Suppressor macrophage treated with lipopolysaccharide for 4 hours (primary cell): ENCODE results near the gene C11orf98.
"Not testable (repeated sequence)": the region's sequence is repeated elsewhere in the genome, so short reads cannot be mapped to it uniquely, and the experiment has no call there.

Experiments
- DNase-seq: peaks from one replicate; pipeline ENCODE4 v3.0.0-alpha.2; 2020

C11orf98 gene

DNA sequence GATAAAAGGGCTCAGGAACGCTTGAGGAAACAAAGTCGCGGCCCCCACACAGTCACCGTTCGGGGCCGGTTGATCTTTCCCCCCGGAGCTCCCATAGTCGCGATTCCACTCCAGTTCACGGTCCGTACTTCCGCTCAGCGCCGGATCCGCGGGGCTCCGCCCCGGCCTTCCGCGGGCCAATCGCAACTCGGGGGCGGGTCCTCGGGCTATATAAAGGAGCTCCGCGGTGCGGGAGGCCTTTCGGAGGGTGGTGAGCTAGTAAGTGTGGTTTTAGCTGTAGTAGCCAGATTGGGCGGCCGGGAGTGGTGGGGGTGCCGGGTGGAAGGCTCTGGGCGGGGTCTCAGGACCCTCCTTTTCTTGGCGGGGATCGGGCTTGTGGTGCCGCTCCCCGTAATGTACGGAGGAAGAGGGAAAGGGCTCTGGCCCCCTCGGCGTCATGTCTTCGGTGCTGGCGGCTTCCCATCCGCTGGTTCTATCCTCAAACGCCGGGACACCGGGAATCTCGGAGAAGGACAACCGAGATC is at the start of gene C11orf98, which contains the start of gene CSKMT:
TSS of gene C11orf98 (minus strand) at position 136 of the 524 bp plus-strand sequence. CDS start at position 95, 41 bp downstream.
TSS of gene CSKMT (plus strand) at position 238 of the 524 bp plus-strand sequence. CDS start 568 bp downstream, outside the sequence.
- DNase-seq = peak; percentile 97

DNA sequence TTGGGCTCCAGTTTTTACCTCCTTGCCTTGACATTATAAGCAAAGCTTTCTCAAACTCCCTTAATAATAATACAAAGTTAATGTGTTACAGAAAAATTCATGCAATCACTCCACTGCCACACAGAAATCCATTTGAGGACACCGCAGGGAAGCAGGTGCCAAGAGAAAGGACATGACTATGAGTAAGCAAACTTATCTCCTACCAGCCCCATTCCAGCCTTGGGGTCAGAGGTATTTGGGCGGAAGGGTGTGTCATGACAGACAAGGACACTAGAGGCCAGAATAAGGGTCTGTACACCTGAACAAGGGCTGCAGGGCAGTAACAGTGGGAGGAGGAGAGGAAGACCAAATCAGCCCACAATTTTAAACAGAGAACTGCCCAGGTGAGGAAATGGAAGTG is 48.3 kb upstream of the C11orf98 start:
- no peak for DNase-seq

DNA sequence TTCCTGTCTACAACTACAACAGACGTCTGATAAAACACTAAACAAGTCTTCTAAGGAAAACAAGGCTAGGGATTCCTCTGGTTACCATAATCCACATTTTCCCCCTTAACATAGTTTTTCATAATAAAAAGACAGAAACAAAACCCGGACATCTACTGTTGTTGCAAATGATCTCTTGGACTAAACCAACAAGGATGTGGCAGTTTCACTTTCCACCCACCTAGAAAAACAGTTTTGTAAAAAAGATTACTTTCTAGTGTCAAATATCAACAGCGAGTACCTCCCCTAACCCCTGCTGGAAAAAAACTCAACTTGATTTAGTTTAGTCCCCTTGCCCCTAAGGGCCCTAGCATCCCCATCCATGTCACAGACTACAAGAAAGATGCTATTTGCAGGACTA is 47.9 kb upstream of the C11orf98 start:
- DNase-seq = no peak

DNA sequence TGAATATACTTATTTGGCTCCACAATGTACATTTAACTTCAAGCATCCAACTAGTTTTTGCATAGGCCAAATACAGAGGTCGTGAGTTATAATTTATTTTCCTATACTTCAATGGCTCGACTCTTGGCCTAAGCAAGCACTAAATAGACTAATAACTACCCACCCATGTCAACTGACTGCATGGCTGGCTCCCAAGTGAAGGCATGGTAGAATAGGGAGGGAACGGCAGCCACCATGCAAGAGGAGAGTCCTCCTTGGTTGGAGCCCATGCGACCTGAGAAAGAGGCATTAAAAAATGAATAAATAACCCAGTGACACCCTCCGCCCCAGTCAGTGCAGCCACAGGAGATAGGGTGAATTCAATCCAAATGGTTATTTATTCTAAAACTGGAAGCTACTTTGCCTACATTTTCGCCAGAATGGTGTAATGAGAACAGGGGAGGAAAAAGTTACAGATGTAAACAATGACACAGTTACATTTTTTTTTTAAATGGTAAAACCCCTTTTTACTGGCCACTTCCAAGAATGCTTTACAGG is 47.3 kb upstream of the C11orf98 start:
- DNase-seq = no peak

DNA sequence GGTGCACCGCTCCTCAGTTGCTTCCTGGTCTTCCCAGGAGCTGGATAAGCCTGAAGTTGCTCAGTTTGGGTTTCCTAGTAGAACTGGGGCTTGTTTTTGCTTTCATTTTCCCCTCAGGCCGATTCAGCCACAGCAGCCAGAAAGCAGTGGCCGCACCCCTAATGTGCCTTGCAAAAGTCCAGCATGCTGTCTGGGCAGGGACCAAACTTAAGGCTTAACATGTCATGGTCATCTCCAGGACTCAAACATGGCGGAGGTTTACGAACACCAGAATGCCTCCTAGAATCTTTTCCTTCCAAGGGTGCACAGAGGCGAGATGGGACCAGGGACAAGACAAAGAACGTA is 45.0 kb upstream of the C11orf98 start:
- peak; percentile 82 for DNase-seq

DNA sequence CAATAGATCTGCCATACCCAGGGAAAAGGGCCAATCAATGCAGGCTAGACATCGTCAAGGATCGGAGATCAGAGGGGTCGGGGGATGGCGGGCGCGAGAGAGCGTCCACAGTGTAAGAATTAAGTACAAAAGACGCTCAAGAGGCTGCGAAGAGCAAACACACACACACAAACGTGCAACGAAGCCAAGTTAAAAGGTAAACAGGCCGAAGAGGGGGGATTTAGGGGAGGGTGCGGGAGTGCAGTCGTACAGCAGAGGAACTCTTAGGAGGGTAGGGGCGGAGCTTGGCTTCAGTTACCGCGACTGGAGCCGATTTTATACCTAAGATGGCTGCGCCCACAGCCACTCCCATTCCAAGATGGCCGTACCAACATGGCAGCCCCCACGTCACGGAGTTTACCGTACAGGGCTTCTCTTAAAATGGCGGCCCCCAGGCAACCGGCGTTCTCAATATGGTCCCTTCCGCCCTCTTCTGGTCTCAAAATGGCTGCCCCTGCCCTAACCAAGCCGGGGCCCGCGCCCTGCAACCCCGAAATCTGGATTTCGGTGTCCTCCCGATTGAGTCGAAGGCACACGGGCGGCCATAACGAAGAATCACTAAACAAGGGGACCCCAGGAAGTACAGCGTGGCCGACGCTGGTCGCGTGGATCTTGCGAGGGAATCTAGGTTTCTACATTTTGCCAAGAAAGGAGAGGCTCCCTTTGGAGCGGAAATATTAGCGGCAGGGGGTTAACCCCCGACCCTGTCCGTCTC is 44.4 kb upstream of the C11orf98 start:
- peak; percentile 99 for DNase-seq

DNA sequence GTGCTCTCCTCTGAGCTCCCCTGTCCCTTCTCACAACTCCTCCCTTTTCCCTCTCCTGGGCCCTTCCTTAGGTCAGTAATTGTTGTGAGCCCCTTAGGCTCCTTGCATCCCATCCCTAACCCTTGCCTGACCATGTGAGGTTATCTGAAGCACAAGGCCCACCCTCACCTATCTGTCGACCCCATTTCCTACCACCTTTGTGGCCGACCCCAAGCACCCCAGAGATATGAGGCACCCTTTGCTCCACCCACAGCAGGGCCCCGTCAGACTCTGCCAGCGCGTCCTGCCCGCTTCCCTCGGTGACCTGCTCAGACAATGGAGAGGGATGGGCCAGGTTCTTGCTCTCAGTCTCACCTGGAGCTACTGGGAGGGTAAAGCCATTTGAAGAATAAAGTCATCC is 43.8 kb upstream of the C11orf98 start:
- DNase-seq = no peak

DNA sequence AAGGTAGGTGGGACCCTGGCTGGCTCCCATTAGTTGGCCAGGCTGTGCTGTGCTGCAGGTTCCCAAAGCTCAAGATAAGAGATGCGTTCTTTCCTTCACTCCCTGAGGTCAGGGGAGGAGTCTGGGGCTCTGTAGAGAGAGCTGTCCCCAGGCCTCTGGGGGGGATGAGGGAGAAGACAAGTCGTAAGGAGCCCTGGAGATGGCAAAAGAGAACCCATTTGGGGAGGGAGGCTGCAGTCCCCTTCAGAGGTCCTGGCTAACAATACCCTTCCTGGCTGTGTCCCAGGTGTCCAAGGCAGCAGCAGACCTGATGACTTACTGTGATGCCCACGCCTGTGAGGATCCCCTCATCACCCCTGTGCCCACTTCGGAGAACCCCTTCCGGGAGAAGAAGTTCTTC is 43.4 kb upstream of the C11orf98 start:
- DNase-seq = no peak

DNA sequence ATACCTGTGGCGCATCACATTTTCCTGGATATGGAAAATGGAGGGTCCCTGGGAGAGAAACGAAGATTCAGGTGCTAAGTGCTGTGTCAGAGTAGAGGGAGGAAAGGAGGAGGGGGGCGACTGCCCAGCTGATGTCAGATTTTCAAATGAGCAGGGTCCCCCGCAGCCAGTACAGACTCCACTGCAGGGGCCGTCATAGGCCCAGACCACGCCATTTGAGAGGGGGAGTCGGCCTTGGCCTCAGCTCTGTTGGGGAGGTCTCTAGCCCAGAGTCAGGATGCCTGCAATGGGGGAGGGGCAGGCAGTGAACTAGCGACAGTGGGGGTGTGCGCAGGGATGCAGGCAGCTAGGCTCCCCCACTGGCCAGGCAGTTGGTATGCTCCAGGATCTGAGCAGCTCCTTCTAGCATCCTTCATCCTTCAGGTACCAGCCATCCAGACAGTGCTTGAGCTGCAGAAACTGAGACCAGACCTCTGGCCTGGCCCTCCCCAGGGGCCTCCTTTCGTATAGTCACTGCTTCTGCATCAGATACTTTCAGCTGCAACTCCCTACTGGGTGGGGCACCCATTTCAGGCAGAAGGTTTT is 42.4 kb upstream of the C11orf98 start, which contains the start of the genes BSCL2 and GNG3:
TSS of gene BSCL2 (minus strand) at position 148 of the 585 bp plus-strand sequence. CDS start 229 bp downstream, outside the sequence.
TSS of gene GNG3 (plus strand) at position 400 of the 585 bp plus-strand sequence. CDS start 620 bp downstream, outside the sequence.
- no peak for DNase-seq

DNA sequence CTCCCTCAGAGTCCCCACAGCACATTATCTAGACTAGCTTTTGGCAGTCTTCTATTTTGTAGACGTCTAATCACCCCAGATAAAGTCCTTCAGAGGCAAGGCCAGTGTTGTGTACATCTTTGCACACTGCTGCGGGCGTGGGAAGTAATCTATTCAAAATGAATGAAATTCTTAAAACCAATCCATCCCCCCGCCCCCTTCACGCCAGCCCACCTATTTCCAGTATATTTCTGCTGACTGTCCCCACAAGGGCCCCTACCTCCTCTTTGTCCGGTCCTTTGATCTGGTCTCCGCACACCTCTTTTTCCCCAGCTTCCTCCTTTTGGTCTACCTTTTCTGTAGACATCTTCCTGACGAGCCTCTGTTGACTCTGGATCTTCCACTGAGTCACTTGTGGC is 41.8 kb upstream of the C11orf98 start:
- DNase-seq = no peak

DNA sequence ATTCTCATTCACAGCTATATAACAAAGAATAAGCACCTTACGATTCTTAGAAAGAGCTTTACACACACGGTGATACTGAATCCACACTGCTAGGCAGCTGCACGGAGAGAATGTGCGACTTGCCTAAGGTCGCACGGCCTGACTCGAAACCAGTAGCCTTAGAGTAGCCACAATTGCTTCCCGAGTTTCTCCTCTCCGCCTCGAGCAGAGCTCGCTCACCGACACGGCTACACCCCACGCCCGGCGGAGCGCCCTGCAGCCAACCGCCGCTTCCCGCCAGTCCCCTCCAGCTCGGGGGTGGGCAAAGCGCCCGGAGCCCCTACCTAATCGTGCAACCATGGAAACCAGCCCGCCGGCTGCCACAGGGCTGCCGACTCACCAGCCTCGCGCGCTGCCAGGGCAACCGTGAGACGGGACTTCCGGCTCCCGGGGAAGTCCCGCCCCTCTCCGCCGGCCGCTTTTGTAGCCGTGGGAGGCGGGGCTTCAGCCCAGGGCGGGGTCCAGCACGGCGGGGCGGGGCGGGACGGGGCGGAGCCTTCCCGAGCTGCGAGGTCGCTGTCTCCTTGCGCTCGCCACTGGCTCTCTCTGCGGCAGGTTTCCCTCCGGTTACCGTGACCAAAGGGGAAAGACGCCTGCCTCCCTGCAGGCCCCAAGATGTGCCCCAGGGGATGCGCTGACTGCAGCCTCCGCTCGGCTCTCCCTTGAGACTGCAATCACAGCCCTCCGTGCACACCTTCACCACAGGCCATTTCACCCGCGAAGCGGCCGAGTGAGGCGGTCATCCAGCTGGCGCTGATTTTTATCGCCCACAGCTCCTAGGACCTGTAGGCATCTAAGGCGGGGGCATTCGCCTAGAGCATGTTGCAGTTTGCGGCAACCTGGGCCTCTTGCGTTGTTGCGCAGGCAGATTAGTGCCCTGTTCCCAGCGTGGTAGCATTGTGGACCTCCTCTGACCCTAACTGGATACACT is 41.2 kb upstream of the C11orf98 start:
- DNase-seq = peak; percentile 98

DNA sequence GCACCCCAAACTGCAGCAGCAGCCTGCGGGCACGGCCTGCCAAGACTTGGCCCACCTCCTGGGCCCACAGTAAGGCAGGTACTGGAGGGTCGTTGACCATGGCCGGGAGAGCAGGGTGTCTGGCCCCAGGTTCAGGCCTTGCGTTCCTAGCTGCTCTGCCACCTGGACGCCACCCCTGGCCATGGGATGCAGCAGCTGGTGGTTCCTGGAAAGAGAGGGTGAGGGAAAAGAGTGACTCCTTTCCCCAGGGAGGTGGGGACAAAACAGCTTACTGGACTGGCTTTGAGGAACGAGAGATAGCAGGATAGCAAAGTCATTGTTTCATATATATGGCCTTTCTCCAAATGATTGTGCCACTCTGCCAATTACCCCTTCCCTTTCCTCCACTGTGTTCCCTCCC is 40.4 kb upstream of the C11orf98 start:
- DNase-seq = peak; percentile 45

DNA sequence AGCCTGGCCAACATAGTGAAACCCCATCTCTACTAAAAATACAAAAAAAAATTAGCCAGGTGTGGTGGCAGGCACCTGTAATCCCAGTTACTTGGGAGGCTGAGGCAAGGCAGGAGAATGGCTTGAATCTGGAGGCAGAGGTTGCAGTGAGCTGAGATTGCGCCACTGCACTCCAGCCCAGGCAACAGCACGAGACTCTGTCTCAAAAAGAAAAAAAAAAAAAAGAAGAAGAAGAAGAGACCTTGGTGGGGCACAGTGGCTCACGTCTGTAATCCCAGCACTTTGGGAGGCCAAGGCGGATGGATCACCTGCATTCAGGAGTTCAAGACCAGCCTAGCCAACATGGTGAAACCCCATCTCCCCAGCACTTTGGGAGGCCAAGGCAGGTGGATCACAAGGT is 38.9 kb upstream of the C11orf98 start:
- DNase-seq = peak; percentile 43

DNA sequence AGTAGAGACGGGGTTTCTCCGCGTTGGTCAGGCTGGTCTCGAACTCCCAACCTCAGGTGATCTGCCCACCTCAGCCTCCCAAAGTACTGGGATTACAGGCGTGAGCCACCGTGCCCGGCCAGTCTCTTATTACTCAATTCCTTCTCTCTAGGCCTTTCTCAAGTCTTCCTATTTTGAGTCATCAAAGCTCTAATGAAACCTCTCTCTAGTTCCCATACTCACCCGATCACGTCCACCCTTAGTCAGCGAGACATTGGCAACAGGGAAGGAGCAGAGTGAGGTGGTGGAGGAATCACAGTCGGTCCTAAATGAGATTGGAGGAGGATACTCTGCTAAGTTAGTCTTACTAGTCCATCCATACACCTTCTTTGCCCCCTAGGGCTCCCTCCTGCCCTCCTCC is 37.2 kb upstream of the C11orf98 start:
- DNase-seq = peak; percentile 93

DNA sequence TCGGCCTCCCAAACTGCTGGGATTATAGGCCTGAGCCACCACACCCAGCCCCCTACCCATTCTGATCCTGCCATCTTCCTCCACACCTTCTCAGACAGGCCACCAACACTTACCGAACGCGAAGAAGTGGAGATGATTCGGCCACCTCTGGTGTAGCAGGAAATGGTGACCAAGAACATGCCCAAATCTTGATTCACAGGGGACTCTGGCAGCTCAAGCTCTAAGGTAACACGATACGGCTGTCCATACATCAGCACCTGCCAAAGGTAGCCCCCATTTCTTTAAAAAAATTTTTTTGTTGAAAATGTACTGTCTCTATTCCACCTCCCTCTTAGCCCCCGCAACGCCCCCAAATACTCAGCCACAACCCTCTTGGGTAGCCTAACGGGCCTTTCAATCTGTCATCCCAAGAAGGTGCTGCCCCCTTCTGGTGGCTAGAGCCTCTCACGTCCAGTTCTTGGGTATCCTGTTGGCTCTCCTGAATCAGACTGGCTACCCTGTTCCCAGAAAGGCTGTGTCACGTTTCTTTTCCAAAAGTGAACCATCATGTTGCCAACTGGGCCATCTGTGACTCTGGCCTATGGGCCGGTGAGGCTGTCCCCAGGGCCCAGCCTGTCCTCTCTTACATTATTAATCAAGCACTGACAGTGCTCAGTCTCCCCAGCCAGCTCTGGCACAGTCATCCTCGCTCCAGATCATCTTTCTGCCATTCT is 29.6 kb upstream of the C11orf98 start:
- peak; percentile 87 for DNase-seq

DNA sequence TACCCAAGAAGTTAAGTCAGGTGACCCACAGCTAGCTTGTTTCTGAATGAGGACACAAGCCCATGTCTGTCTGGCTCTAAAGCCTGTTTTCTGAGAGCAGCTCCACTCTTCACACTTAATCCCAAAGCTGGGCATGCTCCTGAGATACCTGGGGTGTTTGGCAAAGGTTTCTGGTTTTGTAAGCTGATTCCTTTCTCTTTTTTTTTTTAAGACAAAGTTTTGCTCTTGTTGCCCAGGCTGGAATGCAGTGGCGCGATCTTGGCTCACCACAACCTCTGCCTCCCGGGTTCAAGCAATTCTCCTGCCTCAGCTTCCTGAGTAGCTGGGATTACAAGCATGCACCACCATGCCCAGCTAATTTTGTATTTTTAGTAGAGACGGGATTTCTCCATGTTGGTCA is 28.6 kb upstream of the C11orf98 start:
- not testable (repeated sequence) for DNase-seq

DNA sequence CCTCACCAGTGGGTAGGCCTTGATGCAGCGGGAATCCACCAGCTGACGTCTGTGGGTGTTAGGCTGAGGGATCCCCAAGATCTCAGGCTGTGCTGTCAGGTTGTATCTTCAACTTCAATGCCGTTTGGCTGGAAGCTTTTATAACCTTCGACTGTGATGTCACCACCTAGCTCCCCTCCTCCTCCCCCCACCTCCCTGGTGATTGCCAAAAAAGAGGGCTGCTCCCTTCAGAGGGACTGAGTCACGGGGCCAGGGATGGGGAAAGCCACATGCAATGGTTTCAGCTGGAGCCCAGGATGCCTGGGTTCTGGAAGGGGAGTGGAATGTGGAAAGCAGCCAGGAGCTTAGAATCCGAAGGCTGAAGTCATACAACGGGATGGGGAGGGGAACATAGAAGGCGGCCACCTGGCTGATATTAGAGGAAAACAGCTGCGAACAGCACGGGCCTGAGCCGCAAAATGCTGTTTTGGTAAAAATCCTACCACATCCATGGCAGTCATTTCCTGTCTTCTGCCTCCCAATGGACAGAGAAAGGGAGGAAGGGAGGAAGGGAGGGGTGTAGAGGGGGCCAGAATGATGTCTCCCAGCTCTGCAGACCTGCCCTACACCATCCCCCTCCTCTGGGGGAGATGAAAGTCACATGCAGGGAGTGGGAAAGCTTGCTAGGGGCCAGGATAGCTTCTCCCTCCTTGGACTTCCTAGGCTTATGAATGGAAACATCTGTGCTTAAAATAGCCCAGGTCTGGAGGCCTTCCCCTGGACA is 24.6 kb upstream of the C11orf98 start, which contains the start of gene LRRN4CL:
TSS of gene LRRN4CL (minus strand) at position 110 of the 763 bp plus-strand sequence. CDS start 1,022 bp downstream, outside the sequence.
- DNase-seq = no peak

DNA sequence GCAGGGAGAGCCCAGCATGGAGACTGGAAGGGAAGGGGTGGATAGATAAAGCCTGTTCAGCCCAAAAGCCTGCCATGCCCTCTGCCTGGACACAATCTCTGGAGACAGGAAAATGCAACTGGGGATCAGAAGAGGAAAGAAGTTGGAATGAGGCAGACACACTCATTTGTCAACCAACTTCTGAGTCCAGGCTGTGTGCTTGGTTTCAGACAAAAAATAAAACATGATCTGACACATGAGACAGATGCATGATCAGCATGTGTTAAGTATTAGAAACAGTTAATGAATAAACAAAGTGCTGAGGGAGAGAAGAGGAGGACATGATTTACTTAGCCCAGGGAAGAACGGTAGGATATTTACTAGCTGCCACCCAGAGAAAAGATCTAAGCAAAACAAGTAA is 23.5 kb upstream of the C11orf98 start:
- DNase-seq = no peak

DNA sequence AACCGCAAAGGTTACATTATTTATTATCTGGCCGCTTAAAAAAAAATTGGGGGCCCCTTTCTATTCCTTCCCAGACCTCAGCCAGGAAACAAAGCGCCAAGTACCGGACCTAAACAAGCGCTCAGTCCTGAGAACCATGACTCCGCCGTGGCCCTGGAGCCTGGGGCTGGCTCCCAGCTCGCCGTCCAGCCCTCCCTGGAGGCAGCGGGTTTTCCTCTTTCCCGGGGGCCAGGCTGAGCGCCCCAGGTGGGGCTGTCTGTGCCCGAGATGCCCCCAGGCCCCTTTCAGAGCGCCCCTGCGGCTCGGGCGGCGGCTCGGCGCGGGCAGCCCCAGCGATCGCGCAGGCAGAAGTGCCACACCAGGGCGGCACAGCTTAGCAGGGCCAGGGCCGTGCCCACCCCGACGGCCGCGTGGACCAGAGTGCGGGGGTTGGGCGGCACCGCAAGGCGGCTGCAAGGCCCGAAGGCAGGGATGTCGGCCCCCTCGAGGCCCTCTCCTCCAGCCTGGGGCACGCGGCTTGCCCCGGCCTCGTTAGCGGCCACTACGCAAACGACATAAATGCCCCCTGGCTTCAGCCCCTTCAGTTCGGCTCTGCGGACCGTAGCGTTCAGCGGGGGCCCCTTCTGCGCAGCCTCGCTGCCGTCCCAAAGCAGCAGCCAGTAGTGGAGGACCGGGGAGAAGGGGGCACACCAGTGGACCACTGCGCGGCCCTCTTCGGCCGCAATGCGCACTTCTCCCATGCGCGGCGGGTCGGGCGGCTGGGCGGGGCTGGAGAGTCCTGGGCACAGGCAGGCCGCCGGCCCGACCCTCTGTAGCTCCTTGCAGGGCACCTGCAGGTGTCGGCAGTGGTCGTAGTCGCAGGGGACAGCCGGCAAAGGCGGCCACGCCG is 22.7 kb upstream of the C11orf98 start:
- no peak for DNase-seq

DNA sequence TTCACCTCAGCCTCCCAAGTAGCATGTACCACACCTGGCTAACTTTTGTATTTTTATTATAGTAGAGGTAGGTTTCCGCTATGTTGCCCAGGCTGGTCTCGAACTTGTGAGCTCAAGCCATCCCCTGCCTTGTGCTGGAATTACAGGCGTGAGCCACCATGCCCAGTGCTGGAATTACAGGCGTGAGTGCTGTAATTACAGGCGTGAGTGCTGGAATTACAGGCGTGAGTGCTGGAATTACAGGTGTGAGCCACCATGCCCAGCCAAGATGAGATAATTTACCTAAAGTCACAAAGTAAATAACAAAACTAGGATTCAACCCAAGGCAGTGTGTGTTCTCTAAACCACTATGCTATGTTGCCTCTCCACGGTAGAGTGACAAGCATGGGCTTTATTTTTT is 17.5 kb upstream of the C11orf98 start:
- DNase-seq = no peak
